ENCODE measurements around the gene PIKFYVE.
A peak's percentile ranks its signal among the peaks of the same experiment; 100 is the strongest.
"Not testable (repeated sequence)": the region's sequence is repeated elsewhere in the genome, so short reads cannot be mapped to it uniquely, and the experiment has no call there.

Gene PIKFYVE

DNA sequence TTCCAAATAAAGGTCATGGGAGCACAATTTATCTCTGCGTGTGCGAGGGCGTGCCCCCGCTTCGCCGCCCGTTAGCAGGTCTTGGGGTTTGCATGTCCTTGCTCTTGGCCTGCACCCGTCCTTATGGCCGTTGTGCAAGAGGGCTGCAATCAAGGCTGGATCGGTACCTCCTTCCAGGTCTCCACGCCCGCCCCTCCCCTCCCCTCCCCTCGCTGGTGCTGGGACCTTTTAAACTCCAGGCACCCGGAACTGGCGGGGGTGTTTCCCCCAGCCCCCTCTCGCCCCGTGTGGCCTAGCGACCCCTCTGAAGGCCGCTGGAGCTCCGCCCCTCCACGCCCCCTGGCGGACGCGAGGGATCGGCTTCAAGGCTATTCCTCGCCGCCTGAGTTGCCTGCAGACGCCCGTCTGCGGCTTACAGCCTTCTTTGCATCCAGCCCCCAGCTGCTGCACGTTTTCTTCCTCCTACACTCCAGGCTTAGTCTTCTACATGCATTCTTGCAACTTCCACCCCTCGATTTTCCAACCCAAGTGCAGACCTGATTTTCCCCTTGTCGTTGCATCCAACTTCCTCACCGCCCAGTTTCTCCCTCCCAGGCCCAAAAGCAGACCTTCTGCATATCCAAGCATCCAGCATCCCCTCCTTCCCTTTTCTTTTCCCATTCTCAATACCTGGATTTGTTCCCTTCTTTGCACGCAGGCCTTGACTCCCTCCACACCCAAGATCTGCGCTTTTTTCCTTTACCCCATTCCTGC is 11.8 kb upstream of the PIKFYVE start:
- DNase-seq (ENCODE audit: low spot score): peak; percentile 93

DNA sequence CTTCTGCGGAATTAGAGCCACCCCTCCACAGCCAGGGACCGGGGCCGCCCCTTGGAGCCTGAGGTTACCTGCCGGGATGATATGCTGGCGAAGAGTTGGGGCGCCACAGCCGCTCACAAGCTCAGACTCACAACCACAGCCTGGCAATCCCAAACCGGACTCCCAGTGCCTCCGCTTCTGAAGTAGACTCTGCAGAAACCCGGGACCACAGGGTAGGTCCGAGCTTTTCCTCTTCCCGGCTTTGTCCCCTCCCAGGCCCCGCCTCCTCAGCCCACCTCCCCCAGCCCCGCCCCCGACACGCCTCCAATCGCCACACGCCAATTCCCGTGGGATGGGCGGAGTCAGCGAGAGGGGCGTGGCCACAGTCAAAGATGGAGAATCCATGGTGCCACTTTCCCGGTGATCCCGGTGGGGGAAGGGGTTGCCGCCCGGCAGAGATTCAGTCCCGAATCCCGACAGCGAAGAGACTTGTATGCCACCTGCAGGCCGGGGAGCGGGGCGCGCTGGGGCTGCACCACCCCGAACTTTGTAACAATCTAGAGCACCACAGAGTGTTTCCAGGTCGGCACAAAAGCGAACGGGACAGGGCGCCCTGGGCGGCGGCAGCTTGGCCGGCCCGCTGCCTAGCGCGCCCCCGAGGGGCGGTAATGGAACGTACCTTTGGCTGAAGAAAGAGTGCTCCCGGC is 11.0 kb upstream of the PIKFYVE start, which contains the start of gene IDH1:
Gene IDH1 (minus strand): TSS at position 201 of the 686 bp plus-strand sequence. CDS start 3,520 bp downstream, outside the sequence.
- peak; percentile 91 for DNase-seq (ENCODE audit: low spot score)

DNA sequence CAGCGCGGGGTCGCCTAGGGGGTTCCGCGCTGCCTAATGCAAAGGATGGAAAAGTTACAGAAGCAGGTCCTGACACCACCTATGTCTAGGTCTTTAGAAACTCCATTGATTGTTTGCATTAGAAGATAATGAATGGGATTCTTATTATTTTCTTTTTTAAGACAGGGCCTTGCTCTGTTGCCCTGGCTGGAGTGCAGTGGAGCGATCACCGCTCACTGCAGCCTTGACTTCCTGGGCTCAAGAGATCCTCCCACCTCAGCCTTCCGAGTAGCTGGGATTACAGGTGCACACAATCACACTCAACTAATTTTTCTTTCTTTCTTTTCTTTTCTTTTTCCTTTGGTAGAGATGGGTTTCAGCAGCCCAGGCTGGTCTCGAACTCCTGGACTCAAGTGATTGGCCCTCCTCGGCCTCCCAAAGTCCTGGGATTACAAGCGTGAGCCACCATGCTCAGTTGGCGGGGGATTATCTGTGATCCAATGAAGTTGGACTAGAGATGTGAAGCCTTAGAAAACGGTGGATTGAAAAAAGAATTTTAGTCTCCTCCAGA is 10.4 kb upstream of the PIKFYVE start:
- DNase-seq (ENCODE audit: low spot score): no peak

DNA sequence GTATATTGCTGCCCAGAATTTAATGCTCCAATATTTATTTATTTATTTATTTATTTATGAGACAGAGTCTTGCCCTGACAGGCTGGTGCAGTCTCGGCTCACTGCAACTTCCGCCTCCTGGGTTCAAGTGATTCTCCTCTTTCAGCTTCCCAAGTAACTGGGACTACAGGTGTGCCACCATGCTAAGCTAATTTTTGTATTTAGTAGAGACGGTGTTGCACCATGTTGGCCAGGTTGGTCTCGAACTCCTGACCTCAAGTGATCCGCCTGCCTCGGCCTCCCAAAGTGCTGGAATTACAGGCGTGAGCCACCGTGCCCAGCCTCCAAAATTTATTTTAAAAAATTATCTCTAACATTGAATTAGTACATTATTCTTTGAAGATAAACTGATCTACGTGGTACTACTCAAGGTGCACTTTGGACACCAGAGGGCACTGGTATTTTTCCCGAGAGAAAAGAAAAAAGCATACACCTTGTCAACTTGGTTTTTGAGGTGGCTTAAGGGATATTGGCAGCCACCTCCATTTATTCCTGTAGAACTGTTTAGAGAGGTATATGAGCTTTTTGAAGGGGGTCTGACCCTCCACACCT is 9.8 kb upstream of the PIKFYVE start:
- DNase-seq (ENCODE audit: low spot score): peak; percentile 41

DNA sequence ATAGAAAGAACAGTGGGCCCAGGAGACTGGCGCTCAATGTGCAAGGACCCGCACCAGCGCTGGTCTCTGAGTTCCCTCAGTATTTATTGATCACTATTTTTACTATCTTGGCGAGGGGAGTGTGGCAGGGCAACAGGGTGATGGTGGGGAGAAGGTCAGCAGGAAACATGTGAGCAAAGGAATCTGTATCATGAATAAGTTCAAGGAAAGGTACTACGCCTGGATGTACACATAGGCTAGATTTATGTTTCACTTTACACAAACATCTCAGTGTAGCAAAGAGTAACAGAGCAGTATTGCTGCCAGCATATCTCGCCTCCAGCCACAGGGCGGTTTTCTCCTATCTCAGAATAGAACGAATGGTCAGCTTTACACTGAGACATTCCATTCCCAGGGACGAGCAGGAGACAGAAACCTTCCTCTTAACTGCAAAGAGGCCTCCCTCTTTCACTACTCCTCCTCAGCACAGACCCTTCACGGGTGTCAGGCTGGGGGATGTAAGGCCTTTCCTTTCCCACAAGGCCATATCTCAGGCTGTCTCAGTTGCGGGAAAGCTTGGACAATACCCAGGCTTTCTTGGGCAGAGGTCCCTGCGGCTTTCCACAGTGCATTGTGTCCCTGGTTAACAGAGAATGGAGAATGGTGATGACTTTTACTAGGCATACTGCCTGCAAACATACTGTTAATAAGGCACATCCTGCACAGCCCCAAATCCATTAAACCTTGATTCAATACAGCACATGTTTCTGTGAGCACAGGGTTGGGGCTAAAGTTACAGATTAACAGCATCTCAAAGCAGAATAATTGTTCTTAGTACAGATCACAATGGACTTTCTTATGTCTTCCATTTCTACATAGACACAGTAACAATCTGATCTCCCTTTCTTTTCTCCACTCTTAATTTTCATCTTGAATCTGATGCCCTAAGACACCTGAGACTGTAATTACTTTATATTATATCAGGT is 8.9 kb upstream of the PIKFYVE start:
- not testable (repeated sequence) for DNase-seq (ENCODE audit: low spot score)

DNA sequence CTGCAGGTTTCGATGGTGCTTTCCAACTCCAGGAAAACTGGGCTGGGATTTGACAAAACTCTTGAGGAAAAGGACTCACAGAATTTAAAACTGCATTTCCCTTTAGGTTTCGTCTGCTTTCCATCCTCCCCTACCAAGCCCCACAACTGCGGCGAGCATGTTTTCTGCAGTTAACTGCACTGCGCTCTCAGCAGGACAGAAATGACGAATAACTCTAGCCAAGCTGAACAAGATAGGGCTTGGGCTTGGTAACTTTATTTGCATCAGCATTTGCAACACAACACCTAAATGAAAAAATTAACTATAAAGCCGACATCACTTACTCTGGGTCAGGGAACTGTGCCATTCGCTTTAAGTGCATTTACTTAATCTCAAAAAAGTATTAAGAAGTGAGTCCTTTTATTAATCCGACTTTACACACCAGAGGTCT is 669 bp upstream of the PIKFYVE start:
- peak; percentile 91 for DNase-seq (ENCODE audit: low spot score)

DNA sequence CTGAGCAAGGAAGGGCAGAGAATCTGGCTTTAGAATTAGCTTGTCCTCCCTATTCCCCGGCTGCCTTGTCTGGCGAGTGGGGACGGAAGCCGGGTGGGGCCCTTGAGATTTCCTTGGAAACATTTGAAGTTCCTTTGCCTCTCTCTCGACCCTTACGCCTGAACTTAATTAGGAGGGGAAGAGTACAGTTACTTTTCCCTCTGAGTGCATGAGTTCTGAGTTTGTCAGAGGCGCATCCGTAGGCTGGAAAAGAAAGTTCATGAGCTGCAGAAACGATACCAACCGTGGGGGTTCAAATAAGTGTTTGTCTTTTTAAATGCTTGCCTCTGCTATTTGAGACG is 468 bp downstream of the PIKFYVE start:
- no peak for DNase-seq (ENCODE audit: low spot score)

DNA sequence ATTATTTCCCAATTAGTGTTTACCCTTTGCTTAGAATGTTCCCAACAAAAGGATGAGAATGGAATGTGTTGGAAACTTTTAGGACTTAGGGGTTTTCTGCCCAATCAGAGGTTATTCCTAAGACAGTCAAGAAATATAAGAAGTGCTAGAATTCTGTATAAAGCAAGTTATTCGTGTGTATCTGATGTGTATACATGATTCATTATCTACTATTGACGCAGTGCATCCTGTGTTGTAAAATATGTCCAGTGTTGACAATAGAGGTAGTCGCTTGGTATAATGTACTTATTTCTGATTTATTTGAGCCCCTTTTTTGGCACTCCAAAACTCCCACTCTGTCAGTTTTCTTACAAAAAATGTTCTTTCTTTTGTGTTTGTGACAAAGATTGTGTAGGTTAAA is 881 bp downstream of the PIKFYVE start:
- no peak for DNase-seq (ENCODE audit: low spot score)

DNA sequence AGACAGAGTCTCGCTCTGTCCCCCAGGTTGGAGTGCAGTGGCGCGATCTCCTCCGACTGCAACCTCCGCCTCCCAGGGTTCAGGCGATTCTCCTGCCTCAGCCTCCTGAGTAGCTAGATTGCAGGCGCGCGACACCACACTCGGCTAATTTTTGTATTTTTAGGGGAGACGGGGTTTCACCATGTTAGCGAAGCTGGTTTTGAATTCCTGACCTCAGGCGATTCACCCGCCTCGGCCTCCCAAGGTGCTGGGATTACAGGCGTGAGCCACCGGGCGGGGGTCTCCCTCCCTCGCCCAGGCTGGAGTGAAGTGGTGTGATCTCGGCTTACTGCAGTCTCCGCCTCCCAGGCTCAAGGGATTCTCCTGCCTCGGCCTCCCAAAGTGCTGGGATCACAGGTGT is 1.5 kb downstream of the PIKFYVE start:
- DNase-seq (ENCODE audit: low spot score): not testable (repeated sequence)

DNA sequence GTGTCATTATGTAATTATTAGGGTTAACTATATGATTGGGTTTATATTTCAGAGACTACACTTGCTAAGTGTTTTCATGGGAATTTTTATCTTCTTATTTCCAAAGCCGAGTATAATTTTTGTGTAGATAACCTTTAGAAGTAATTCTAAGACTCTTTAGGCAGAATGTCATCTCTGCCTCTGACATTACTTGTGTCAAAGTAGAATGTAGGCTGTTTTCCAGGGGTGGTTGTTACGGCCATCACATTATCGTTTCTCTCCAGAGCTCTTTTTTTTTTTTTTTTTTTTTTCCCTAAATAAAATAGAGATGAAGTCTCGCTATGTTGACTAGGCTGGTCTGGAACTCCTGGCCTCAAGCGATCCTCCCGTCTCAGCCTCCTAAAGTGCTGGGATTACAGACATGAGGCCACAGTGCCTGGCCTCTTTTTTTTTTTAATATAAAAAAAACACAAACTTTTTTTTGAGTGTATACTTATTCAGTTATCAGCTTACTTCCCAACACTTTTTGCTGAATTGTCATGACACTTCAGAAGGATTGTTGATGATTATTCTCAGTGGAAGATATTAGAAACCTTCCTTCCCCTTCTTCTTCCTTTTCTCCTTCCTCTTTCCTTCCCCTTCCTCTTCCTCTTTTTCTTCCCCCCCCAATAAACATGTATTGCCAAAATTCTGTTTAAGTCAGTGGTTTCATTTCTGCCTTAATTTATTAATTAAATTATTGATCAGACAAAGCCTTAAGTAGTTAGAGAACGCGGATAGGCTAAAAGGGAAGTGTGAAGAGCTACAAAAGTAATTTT is 2.3 kb downstream of the PIKFYVE start:
- no peak for DNase-seq (ENCODE audit: low spot score)

DNA sequence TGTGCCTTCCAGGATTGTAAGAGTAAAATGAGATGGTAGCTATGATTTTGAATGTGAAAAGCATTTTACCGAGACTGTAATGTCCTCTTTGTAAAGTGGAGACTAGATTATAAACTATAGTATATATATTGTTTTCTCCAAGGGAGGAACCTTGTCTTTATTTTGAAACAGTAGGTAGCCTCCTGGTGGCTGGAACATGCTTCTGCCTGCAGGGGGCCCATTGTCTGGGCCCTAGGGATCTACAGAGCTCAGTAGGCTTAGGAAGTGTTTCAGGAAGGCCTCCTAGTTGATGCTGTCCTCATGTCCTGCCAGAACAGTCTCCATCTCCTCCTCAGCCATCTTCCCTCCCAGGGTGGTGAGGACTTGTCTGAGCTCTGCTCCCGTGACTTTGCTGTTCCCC is 3.0 kb downstream of the PIKFYVE start:
- DNase-seq (ENCODE audit: low spot score): peak; percentile 25

DNA sequence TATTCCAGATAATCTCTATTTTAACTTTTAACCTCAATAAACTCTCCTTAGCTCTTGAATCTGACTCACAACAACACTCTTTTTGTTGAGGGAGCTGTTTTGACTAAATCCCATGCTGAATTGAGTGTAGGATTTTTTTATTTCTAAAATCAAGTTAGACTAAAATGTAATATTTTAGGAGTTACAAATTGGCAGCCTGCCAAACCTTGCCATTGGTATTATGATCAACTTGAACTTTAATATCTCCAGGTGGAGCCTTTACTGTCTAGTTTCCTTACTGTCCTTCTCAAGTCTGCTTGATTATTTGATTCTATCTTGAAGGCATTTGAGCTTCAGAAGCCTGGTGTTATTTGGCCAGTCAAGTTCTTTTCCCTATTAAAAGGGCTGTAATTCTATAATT is 8.7 kb downstream of the PIKFYVE start:
- DNase-seq (ENCODE audit: low spot score): no peak

DNA sequence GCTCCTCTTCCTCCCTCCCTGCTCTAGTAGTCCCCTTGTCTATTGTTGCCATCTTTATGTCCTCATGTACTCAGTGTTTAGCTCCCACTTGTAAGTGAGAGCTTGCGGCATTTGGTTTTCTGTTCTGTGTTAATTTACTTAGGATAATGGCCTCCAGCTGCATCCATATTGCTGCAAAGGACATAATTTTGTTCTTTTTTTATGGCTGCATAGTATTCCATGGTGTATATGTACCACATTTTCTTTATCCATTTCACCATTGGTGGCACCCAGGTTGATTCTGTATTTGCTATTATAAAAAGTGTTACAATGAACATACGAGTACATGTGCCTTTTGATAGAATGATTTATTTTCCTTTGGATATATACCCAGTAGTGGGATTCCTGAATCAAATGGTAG is 12.5 kb downstream of the PIKFYVE start:
- no peak for DNase-seq (ENCODE audit: low spot score)

DNA sequence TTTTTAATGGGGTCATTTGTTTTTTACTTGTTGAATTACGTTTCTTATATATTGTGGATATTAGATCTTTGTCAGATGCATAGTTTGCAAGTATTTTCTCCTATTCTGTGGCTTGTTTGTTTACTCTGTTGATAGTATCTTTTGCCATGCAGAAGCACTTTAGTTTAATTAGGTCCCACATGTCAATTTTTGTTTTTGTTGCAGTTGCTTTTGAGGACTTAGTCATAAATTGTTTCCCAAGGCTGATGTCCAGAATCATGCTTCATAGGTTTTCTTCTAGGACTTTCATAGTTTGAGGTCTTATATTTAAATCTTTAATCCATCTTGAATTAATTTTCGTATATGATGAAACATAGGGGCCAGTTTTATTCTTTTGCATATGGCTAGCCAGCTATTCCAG is 13.2 kb downstream of the PIKFYVE start:
- no peak for DNase-seq (ENCODE audit: low spot score)

DNA sequence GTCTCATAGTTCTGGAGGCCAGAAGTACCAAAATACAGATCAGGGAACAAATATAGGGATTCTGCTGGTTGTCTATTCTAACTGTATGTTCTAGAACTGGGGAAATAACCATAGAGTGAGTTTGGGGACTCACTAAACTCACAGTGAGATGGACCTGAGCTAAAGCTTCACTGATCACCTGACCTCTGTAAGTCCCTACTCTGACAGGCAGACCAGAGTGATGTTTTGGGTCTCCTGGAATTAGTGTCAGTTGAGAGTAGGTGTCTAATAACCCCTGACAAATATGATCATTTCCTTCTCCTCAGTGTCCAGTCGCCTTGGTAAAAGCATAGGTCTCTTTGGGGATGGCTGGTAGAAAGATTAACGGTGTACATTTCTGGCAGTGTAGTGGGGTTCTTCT is 14.2 kb downstream of the PIKFYVE start:
- DNase-seq (ENCODE audit: low spot score): no peak

DNA sequence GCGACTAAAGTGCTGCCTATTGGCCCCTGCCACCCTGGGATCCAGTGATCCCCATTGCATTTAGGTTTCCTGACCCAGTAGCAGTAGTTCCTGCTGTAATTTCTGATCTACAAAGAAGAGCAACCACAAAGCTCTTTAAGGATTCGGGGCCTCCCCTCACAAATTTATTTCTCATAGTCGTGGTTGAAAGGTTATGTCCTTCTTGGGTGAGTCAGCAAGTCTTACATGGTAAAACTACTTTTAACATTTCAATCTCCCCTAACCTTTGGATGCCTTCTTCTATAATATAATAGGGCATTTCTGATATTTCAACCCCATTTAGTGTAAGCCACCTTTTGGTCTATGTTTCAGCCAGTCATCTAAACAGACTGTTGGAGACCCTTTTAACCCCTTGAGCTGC is 14.9 kb downstream of the PIKFYVE start:
- DNase-seq (ENCODE audit: low spot score): no peak

DNA sequence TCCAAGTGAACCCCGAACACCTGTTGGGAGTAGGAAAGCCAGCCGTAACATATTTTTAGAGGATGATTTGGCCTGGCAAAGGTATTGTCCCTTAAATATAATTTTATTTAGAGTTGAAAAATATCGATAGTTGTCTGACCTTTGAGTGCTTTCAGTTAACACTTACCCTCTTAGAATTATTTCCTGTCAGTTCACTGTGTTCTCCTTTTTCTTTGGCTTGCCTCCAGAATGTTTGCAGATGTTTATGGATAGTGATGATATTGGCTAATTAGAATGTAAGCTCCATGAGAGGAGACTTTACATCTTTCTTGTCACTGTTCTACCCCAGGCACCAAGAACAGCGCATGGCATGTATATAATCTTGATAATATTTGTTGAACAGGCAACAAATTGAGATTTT is 19.8 kb downstream of the PIKFYVE start:
- no peak for DNase-seq (ENCODE audit: low spot score)

DNA sequence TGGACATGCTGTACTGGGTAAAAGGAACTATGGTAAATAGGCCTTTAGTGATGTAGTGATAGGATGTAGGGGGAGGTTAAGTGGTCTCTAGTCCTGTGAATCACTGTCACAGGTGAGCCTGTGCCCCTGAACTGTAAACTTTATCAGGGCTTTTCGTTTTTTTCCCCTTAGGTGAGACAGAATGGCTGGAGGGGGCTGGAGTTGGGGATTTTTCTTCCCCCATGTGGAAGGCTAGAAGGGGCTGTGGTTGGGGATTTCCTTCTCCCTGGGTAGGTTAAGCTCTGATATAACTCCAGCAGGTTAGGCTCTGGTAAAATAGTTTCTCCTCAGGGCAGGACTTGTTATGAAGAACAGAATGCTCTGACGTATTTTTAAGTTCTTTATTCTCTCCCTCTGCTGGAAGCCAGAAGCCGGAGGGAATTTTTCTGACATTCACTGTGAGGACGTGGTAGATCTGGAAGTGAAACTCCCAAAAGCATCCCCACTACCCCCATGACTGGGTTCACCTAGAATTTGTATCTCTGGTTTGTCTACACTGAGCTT is 28.5 kb downstream of the PIKFYVE start:
- no peak for DNase-seq (ENCODE audit: low spot score)

DNA sequence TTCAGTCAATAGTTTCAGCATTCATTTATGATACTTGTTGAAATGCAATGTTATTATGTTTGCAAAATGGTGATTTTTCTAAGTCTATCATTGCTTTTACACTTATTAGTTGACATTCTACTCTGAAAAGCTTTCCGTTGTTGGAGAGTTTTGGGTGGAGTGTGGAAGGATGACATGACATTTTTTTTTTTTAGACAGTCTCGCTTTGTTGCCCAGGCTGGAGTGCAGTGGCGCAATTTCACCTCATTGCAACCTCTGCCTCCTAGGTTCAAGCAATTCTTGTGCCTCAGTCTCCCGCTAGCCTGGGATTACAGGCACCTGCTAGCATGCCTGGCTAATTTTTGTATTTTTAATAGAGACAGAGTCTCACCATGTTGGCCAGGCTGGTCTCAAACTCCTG is 29.8 kb downstream of the PIKFYVE start:
- no peak for DNase-seq (ENCODE audit: low spot score)

DNA sequence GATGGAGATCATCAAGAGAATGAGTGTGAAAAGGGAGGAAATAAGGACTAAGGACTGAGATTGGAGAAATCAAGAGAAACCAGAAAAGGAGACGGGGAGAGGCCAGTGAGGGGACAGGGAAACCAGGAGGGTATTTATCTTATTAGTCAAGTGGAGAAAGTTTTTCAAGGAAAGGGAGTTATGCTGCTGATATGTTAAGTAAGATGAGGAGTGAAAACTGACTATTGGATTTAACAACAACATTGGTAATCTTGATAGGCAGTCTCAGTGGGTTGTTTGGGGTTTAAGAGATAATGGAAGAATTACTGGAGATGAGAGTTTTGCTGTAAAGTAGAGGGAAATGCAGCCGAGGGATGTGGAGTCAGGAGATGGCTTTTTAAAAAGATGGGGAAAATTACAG is 30.6 kb downstream of the PIKFYVE start:
- DNase-seq (ENCODE audit: low spot score): no peak

DNA sequence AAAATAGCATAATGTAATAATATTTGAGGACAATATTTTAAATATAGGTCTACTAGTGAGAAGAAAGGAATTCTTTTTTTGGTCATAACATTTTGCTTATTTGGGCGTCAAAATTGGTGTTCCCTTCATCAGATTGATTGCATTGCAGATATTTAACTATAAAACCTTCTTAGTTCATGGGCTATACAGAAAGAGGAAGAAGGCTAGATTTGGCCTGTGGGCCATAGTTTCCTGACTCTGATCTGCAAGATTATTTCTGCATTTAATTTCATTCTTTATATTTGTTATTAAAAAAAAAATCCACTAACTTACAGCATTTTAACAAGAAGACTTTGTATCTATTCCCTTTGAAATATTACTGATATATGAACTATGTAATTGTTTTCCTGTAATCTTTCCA is 31.9 kb downstream of the PIKFYVE start:
- DNase-seq (ENCODE audit: low spot score): no peak
